ENCODE results near the gene DHCR24.

DNA sequence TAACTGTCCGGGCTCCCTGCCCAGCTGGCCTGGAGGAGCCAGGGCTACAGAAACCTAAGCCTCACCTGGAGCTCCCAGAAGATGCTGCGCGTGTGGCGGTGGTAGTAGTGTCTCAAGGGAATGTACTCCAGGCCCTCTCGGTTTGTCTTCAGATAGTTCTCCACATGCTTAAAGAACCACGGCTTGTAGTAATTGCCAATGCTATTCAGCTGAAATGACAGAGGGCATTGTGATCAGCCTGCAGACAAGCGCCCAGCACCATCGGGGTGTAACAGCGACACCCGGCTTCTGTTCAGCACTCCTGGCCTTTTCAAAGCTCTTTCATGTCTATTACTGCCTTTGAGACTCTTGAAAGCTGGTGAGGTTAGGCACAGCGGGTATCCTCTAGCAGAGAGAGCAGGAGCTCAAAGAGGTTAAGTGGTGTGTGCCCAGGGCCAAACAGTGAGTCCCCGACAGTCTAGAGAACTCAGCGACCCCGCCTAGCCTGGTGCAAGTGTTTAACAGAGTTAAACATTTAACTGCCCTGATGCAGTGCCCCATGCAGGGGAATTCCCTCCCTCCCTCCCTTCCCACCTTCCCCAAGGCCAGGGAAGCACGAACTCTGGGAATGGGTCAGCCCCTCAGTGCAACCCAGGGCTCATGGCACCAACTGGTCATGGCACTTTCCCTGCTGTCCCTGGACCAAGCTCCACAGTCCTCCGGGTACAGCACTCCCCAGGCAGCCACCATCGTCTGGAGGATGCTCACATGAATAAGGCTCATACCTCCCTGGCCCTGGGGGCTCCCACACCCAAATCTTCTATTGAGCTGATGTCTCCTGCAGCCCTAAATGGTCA, 21.5 kb downstream of the DHCR24 start:
- TF ChIP-seq POLR2AphosphoS5 (IDR thresholded peaks at IDR 0.05; ENCODE audit: low read depth, low read length) (no peak), FOXP2 (optimal IDR thresholded peaks at IDR 0.05; ENCODE audit: borderline replicate concordance, extremely low read depth, extremely low read length, insufficient read depth) (no peak)
- TF ChIP-seq, protein P1, sequence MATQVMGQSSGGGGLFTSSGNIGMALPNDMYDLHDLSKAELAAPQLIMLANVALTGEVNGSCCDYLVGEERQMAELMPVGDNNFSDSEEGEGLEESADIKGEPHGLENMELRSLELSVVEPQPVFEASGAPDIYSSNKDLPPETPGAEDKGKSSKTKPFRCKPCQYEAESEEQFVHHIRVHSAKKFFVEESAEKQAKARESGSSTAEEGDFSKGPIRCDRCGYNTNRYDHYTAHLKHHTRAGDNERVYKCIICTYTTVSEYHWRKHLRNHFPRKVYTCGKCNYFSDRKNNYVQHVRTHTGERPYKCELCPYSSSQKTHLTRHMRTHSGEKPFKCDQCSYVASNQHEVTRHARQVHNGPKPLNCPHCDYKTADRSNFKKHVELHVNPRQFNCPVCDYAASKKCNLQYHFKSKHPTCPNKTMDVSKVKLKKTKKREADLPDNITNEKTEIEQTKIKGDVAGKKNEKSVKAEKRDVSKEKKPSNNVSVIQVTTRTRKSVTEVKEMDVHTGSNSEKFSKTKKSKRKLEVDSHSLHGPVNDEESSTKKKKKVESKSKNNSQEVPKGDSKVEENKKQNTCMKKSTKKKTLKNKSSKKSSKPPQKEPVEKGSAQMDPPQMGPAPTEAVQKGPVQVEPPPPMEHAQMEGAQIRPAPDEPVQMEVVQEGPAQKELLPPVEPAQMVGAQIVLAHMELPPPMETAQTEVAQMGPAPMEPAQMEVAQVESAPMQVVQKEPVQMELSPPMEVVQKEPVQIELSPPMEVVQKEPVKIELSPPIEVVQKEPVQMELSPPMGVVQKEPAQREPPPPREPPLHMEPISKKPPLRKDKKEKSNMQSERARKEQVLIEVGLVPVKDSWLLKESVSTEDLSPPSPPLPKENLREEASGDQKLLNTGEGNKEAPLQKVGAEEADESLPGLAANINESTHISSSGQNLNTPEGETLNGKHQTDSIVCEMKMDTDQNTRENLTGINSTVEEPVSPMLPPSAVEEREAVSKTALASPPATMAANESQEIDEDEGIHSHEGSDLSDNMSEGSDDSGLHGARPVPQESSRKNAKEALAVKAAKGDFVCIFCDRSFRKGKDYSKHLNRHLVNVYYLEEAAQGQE (IDR thresholded peaks at IDR 0.05; ENCODE audit: insufficient read depth in 1 of 2, low read depth in 2 of 2, low read length in 2 of 2): no peak

Data from PFSK-1 (cell line).